Esophagus squamous epithelium (tissue), 4 donors: ENCODE results near the gene PTX3.

ENCODE experiments used
- CTCF ChIP-seq, 6 experiments: fragments of 450-650 bp in 4 of 6; fragments of 200-600 bp in 2 of 6; sonication (generic) in 2 of 6; IDR thresholded peaks; one replicate each; pipeline ENCODE4 v1.5.1; 2016 to 2019; ENCODE audit warnings: antibody characterized with exemption in 6 of 6, mild to moderate bottlenecking in 4 of 6, moderate library complexity in 4 of 6
- POLR2A ChIP-seq, 4 donors: fragments of 450-650 bp; IDR thresholded peaks; one replicate each; pipeline ENCODE4 v1.6.1; 2017; ENCODE audit warnings: antibody characterized with exemption in 4 of 4, mild to moderate bottlenecking in 4 of 4, moderate library complexity in 3 of 4

- TF ChIP-seq CTCF (IDR thresholded peaks at IDR 0.05), result no peak
- no peak for TF ChIP-seq POLR2A (IDR thresholded peaks at IDR 0.05)
These were observed 6.9 kb upstream of the PTX3 start for GRCh38 chr3:157429708-157430107.
